Measurements from ENCODE around the gene CTSC. TPM values are rescaled to one million over a fixed set of nuclear protein-coding genes. Genes with fewer than 3 reads are reported as not detected.
"Not testable (repeated sequence)": the region's sequence is repeated elsewhere in the genome, so short reads cannot be mapped to it uniquely, and the experiment has no call there.

The CTSC gene
- total RNA-seq, 1 experiment from 2014 or later = 269 TPM

GRCh38 chr11:88324562-88325345 is 12.8 kb downstream of the CTSC start:
- no peak for ATAC-seq
- Mint-ChIP-seq H3K27me3 (ENCODE audit: low read depth) (no peaks in the 10 kb centered on the region), H3K9me3 (no peaks in the 10 kb centered on the region; the same call in 1 of the 2 replicates), H3K4me3 (no peak overlapping the region), H3K27ac (peak overlapping the region; percentile 89), H3K4me1 (peaks cover 91% of the 10 kb centered on the region), H3K36me3 (peaks cover 73% of the 10 kb centered on the region)
- no peak for TF ChIP-seq ZNF671 (CRISPR knock-in tag; IDR thresholded peaks at IDR 0.05)
- no peak for TF ChIP-seq CREB1 (CRISPR knock-in tag; IDR thresholded peaks at IDR 0.05)
- TF ChIP-seq HMGA2 (CRISPR knock-in tag; IDR thresholded peaks at IDR 0.05) = no peak
- no peak for TF ChIP-seq TEAD4 (CRISPR knock-in tag; IDR thresholded peaks at IDR 0.05)
- TF ChIP-seq, protein P1, sequence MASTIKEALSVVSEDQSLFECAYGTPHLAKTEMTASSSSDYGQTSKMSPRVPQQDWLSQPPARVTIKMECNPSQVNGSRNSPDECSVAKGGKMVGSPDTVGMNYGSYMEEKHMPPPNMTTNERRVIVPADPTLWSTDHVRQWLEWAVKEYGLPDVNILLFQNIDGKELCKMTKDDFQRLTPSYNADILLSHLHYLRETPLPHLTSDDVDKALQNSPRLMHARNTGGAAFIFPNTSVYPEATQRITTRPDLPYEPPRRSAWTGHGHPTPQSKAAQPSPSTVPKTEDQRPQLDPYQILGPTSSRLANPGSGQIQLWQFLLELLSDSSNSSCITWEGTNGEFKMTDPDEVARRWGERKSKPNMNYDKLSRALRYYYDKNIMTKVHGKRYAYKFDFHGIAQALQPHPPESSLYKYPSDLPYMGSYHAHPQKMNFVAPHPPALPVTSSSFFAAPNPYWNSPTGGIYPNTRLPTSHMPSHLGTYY (CRISPR knock-in tag; IDR thresholded peaks at IDR 0.05) = no peak
- no peak for TF ChIP-seq HMGXB4 (CRISPR knock-in tag; IDR thresholded peaks at IDR 0.05)
- TF ChIP-seq ZNF263 (CRISPR knock-in tag; IDR thresholded peaks at IDR 0.05; ENCODE audit: low read depth) = no peak
- no peak for TF ChIP-seq TEAD1 (CRISPR knock-in tag; IDR thresholded peaks at IDR 0.05)
- TF ChIP-seq, protein P2, sequence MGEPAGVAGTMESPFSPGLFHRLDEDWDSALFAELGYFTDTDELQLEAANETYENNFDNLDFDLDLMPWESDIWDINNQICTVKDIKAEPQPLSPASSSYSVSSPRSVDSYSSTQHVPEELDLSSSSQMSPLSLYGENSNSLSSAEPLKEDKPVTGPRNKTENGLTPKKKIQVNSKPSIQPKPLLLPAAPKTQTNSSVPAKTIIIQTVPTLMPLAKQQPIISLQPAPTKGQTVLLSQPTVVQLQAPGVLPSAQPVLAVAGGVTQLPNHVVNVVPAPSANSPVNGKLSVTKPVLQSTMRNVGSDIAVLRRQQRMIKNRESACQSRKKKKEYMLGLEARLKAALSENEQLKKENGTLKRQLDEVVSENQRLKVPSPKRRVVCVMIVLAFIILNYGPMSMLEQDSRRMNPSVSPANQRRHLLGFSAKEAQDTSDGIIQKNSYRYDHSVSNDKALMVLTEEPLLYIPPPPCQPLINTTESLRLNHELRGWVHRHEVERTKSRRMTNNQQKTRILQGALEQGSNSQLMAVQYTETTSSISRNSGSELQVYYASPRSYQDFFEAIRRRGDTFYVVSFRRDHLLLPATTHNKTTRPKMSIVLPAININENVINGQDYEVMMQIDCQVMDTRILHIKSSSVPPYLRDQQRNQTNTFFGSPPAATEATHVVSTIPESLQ (CRISPR knock-in tag; IDR thresholded peaks at IDR 0.05) = no peak
- TF ChIP-seq, protein P3, sequence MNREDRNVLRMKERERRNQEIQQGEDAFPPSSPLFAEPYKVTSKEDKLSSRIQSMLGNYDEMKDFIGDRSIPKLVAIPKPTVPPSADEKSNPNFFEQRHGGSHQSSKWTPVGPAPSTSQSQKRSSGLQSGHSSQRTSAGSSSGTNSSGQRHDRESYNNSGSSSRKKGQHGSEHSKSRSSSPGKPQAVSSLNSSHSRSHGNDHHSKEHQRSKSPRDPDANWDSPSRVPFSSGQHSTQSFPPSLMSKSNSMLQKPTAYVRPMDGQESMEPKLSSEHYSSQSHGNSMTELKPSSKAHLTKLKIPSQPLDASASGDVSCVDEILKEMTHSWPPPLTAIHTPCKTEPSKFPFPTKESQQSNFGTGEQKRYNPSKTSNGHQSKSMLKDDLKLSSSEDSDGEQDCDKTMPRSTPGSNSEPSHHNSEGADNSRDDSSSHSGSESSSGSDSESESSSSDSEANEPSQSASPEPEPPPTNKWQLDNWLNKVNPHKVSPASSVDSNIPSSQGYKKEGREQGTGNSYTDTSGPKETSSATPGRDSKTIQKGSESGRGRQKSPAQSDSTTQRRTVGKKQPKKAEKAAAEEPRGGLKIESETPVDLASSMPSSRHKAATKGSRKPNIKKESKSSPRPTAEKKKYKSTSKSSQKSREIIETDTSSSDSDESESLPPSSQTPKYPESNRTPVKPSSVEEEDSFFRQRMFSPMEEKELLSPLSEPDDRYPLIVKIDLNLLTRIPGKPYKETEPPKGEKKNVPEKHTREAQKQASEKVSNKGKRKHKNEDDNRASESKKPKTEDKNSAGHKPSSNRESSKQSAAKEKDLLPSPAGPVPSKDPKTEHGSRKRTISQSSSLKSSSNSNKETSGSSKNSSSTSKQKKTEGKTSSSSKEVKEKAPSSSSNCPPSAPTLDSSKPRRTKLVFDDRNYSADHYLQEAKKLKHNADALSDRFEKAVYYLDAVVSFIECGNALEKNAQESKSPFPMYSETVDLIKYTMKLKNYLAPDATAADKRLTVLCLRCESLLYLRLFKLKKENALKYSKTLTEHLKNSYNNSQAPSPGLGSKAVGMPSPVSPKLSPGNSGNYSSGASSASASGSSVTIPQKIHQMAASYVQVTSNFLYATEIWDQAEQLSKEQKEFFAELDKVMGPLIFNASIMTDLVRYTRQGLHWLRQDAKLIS (CRISPR knock-in tag; IDR thresholded peaks at IDR 0.05; ENCODE audit: borderline replicate concordance) = no peak
- TF ChIP-seq ELF4 (CRISPR knock-in tag; IDR thresholded peaks at IDR 0.05; ENCODE audit: low read depth) = no peak
- no peak for TF ChIP-seq PREB (CRISPR knock-in tag; IDR thresholded peaks at IDR 0.05; ENCODE audit: borderline replicate concordance)
- TF ChIP-seq NFE2L1 (CRISPR knock-in tag; IDR thresholded peaks at IDR 0.05) = no peak
- POLR2A ChIA-PET = interaction anchor here (1.2 kb wide), 1 partner anchor 13 kb away, joined by 3 read pairs; the partner anchor contains the start of gene CTSC
- CTCF ChIA-PET = interaction anchor here (0.7 to 1.3 kb wide), 3 partner anchors 17 to 219 kb away, joined by 3 to 4 read pairs (median 3); no protein-coding TSS in a partner anchor
- no peak for DNase-seq (ENCODE audit: low spot score)

DNA sequence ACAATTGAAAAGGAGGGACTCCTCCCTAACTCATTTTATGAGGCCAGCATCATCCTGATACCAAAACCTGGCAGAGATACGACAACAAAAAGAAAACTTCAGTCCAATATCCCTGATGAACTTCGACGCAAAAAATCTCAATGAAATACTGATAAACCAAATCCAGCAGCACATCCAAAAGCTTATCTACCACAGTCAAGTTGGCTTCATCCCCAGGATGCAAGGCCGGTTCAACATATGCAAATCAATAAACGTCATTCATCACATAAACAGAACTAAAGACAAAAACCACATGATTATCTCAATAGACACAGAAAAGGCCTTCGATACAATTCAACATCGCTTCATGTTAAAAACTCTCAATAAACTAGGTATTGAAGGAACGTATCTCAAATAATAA is 14.7 kb downstream of the CTSC start:
- H3K9me3 Mint-ChIP-seq; ATAC-seq; CTCF ChIA-PET; H3K4me3 Mint-ChIP-seq; POLR2A ChIA-PET; DNase-seq (ENCODE audit: low spot score); H3K27me3 Mint-ChIP-seq (ENCODE audit: low read depth): not testable (repeated sequence)
- H3K27ac Mint-ChIP-seq = peak overlapping the region; percentile 32
- H3K4me1 Mint-ChIP-seq = peaks cover 81% of the 10 kb centered on the region
- peaks cover 56% of the 10 kb centered on the region for H3K36me3 Mint-ChIP-seq

DNA sequence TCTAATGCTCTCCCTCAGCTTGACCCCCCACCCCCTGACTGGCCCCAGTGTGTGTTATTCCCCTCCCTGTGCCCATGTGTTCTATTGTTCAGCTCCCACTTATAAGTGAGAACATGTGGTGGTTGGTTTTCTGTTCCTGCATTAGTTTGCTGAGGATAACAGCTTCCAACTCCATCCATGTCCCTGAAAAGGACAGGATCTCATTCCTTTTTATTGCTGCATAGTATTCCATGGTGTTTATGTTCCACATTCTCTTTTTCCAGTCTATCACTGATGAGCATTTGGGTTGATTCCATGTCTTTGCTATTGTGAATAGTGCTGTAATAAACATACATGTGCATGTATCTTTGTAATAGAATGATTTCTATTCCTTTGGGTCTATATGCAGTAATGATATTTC is 16.1 kb downstream of the CTSC start:
- H3K4me1 Mint-ChIP-seq = peaks cover 78% of the 10 kb centered on the region
- POLR2A ChIA-PET = interaction anchor here (1.2 kb wide), 1 partner anchor 35 kb away, joined by 3 read pairs; no protein-coding TSS in a partner anchor
- H3K9me3 Mint-ChIP-seq; H3K27me3 Mint-ChIP-seq (ENCODE audit: low read depth); ATAC-seq; CTCF ChIA-PET; DNase-seq (ENCODE audit: low spot score); H3K4me3 Mint-ChIP-seq: not testable (repeated sequence)
- H3K27ac Mint-ChIP-seq = peak overlapping the region; percentile 27; the same call in 1 of the 2 replicates
- peaks cover 47% of the 10 kb centered on the region for H3K36me3 Mint-ChIP-seq
